Gastrocnemius medialis (tissue), 4 donors: Measurements from ENCODE around the gene GRIK4.

Experiments used
- POLR2A ChIP-seq, 2 donors: fragments of 450-650 bp; IDR thresholded peaks; one replicate each; pipeline ENCODE4 v1.6.1; 2017; ENCODE audit warnings: antibody characterized with exemption in 2 of 2, mild to moderate bottlenecking in 2 of 2, moderate library complexity in 2 of 2
- TF ChIP-seq, protein P1 (sequence below), 5 experiments: fragments of 450-650 bp in 3 of 5; fragments of 200-600 bp in 2 of 5; sonication (generic) in 2 of 5; IDR thresholded peaks in 4 of 5; conservative IDR thresholded peaks in 1 of 5; 1 replicate in 4 of 5; 2 replicates in 1 of 5; pipeline ENCODE4 v1.5.1; 2016 to 2019; ENCODE audit warnings: antibody characterized with exemption in 5 of 5, mild to moderate bottlenecking in 3 of 5, moderate library complexity in 3 of 5

DNA sequence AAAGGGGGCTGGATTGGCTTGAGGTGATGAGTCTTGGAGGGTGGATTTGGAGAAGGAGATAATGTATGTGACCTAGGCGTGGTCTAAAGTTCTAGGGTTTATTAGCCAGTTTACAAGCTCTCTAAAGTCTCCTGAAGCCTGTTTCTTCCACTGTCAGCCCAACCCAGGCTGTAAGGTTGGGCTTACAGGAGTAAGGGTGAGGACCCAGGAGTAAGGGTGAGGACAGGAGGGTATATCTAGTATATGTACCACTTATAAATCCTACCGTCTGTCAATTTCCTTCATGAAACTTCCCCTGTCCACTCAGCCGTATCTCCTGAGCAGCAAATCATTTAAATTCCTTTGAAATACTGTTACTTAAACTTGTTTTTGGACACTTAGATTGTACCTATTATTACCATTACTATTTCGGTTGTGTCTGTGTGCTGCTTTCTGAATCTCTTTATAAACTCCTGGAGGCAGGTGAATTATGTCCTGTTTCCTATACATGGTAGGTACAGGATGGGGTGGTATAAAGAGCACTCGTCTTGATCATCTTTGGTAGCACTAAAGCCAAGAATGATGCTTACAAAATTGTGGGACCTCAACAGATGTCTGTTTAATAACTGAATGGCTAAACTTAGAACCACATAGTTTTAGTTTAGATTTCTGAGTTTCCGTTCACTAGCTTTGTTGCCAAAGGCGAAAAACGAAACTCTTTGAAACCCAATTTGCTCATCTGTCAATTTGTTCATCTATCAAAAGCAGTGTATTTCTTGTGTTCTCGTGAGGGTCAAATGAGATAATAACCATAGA, 192.0 kb downstream of the GRIK4 start:
- TF ChIP-seq, protein P1, sequence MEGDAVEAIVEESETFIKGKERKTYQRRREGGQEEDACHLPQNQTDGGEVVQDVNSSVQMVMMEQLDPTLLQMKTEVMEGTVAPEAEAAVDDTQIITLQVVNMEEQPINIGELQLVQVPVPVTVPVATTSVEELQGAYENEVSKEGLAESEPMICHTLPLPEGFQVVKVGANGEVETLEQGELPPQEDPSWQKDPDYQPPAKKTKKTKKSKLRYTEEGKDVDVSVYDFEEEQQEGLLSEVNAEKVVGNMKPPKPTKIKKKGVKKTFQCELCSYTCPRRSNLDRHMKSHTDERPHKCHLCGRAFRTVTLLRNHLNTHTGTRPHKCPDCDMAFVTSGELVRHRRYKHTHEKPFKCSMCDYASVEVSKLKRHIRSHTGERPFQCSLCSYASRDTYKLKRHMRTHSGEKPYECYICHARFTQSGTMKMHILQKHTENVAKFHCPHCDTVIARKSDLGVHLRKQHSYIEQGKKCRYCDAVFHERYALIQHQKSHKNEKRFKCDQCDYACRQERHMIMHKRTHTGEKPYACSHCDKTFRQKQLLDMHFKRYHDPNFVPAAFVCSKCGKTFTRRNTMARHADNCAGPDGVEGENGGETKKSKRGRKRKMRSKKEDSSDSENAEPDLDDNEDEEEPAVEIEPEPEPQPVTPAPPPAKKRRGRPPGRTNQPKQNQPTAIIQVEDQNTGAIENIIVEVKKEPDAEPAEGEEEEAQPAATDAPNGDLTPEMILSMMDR (IDR thresholded peaks at IDR 0.05 in 4 of 5, conservative IDR thresholded peaks at IDR 0.05 in 1 of 5), result no peak
- no peak for TF ChIP-seq POLR2A (IDR thresholded peaks at IDR 0.05)
